ENCODE results near the gene KHDC1.

DNA sequence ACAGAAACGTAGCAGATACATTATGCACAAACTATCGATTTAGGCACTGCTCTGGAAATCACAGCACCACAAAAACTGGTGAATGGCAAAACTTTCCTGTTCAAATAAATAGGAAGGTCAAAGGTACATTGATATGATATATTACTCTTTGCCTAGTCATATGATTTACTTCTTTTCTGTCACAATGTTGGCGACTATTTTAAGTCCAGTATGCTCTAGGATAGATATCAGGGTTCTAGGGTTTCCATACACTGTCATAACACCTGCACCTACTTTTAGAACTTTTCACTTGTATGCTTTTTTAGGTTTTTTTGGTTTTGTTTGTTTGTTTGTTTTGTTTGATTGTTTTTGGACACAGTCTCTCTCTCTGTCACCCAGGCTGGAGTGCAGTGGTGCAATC, 62.7 kb downstream of the KHDC1 start:
- TF ChIP-seq EP300 (IDR thresholded peaks at IDR 0.05) = no peak
- no peak for TF ChIP-seq POLR2AphosphoS5 (IDR thresholded peaks at IDR 0.05)
